ES-I3 (cell line): ENCODE results near the gene TRMT11.

ENCODE experiments used
- H3K36me3 ChIP-seq: 2 replicates; pipeline ENCODE4 v1.6.1; 2013; ENCODE audit warnings: mild to moderate bottlenecking, low read length, control low read depth, moderate library complexity; ENCODE audit not compliant: insufficient read depth
- H3K4me1 ChIP-seq: 2 replicates; pipeline ENCODE4 v1.6.1; 2013; ENCODE audit warnings: mild to moderate bottlenecking, control low read depth, low read length; ENCODE audit not compliant: insufficient read depth
- H3K9ac ChIP-seq: 2 replicates; pipeline ENCODE4 v1.6.1; 2013; ENCODE audit warnings: low read depth, mild to moderate bottlenecking, low read length, moderate library complexity
- H3K9me3 ChIP-seq: 2 replicates; pipeline ENCODE4 v1.6.1; 2013; ENCODE audit warnings: mild to moderate bottlenecking, low read length, moderate library complexity; ENCODE audit not compliant: control insufficient read depth, insufficient read depth

Gene TRMT11

GRCh38 chr6:126075335-126076071, 89.2 kb downstream of the TRMT11 start:
- no peaks in the 10 kb centered on the region for H3K36me3 ChIP-seq
- H3K9me3 ChIP-seq, result no peaks in the 10 kb centered on the region
- H3K4me1 ChIP-seq, result no peaks in the 10 kb centered on the region
- H3K9ac ChIP-seq, result no peak overlapping the region

- no peaks in the 10 kb centered on the region for H3K4me1 ChIP-seq
- H3K9me3 ChIP-seq, result no peaks in the 10 kb centered on the region
- no peak overlapping the region for H3K9ac ChIP-seq
- H3K36me3 ChIP-seq, result no peaks in the 10 kb centered on the region
These were observed 90.8 kb downstream of the TRMT11 start for GRCh38 chr6:126076992-126077664.

GRCh38 chr6:126077810-126078776, 91.8 kb downstream of the TRMT11 start:
- Histone ChIP-seq H3K36me3 (no peaks in the 10 kb centered on the region), H3K9me3 (no peaks in the 10 kb centered on the region)

GRCh38 chr6:126083875-126084274, 97.5 kb downstream of the TRMT11 start:
- Histone ChIP-seq H3K9me3 (no peaks in the 10 kb centered on the region), H3K4me1 (no peaks in the 10 kb centered on the region), H3K9ac (no peak overlapping the region)

More at GRCh38 chr6:126077810-126078776, 91.8 kb downstream of the TRMT11 start:
- Histone ChIP-seq H3K4me1 (no peaks in the 10 kb centered on the region), H3K9ac (no peak overlapping the region)

GRCh38 chr6:126086560-126086959, 100.2 kb downstream of the TRMT11 start:
- Histone ChIP-seq H3K36me3 (no peaks in the 10 kb centered on the region), H3K9me3 (no peaks in the 10 kb centered on the region), H3K9ac (no peak overlapping the region), H3K4me1 (peaks cover 5% of the 10 kb centered on the region)

More at GRCh38 chr6:126083875-126084274, 97.5 kb downstream of the TRMT11 start:
- no peaks in the 10 kb centered on the region for H3K36me3 ChIP-seq
